ENCODE measurements around the gene ITGA2. TPM values are rescaled to one million over a fixed set of nuclear protein-coding genes. Genes with fewer than 3 reads are reported as not detected.

The ITGA2 gene
- total RNA-seq, 3 donors from 2014 or later = 0.80 to 33.7 (median 11.8) TPM

GRCh38 chr5:53024535-53024934, 35.4 kb downstream of the ITGA2 start:
- TF ChIP-seq POLR2A (IDR thresholded peaks at IDR 0.05) = no peak
- H3K27ac ChIP-seq = peak overlapping the region; percentile 54 to 64
- no peaks in the 10 kb centered on the region for H3K27me3 ChIP-seq
- H3K36me3 ChIP-seq = no peaks in the 10 kb centered on the region
- H3K4me1 ChIP-seq = peaks cover 0 to 3% of the 10 kb centered on the region in 2 donors
- intact Hi-C loops (cut with DNase I; ENCODE audit: low total_unique reads) = no loop called here
- H3K9me3 ChIP-seq = no peaks in the 10 kb centered on the region
- DNase-seq (ENCODE audit: low spot score in 2 of 2) = no peak
- H3K4me3 ChIP-seq = no peak overlapping the region

DNA sequence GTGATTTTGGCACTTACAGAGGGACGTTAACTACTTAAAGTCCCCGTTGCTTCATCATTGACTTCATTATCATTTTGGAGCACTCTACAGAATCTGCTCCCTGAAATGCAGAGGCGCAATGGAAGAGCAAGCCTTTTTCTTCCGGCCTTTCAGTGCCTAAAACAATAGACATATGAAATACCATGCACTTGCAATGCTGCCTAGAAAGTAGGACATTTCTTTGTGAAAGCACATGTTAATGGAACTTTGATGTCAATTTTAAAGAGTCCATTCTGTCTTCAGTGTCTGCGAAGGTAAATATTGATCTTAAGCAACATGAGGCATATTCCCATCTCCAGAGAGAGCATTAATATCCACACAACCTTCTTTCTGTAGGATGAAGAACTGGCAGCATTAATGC, 36.3 kb downstream of the ITGA2 start:
- no peak for DNase-seq (ENCODE audit: low spot score in 2 of 2)
- Histone ChIP-seq H3K4me3 (no peak overlapping the region), H3K27ac (no peak overlapping the region), H3K4me1 (peaks cover 0 to 3% of the 10 kb centered on the region in 2 donors), H3K9me3 (no peaks in the 10 kb centered on the region), H3K36me3 (no peaks in the 10 kb centered on the region), H3K27me3 (no peaks in the 10 kb centered on the region)
- intact Hi-C loops (cut with DNase I; ENCODE audit: low total_unique reads) = no loop called here
- TF ChIP-seq POLR2A (IDR thresholded peaks at IDR 0.05) = no peak
- no peak for TF ChIP-seq POLR2AphosphoS5 (IDR thresholded peaks at IDR 0.05)
- TF ChIP-seq CTCF (IDR thresholded peaks at IDR 0.05) = no peak

GRCh38 chr5:53027913-53028312, 38.8 kb downstream of the ITGA2 start:
- Histone ChIP-seq H3K4me3 (no peak overlapping the region), H3K27ac (peak overlapping the region; percentile 30 to 67), H3K36me3 (no peaks in the 10 kb centered on the region), H3K4me1 (peaks cover 3 to 8% of the 10 kb centered on the region in 2 donors), H3K9me3 (no peaks in the 10 kb centered on the region), H3K27me3 (no peaks in the 10 kb centered on the region)
- DNase-seq (ENCODE audit: low spot score in 2 of 2) = peak in 1 of 2 donors; percentile 54
- no peak for TF ChIP-seq POLR2A (IDR thresholded peaks at IDR 0.05)
- TF ChIP-seq POLR2AphosphoS5 (IDR thresholded peaks at IDR 0.05) = no peak
- TF ChIP-seq CTCF (IDR thresholded peaks at IDR 0.05) = no peak
- intact Hi-C loops (cut with DNase I; ENCODE audit: low total_unique reads) = no loop called here

DNA sequence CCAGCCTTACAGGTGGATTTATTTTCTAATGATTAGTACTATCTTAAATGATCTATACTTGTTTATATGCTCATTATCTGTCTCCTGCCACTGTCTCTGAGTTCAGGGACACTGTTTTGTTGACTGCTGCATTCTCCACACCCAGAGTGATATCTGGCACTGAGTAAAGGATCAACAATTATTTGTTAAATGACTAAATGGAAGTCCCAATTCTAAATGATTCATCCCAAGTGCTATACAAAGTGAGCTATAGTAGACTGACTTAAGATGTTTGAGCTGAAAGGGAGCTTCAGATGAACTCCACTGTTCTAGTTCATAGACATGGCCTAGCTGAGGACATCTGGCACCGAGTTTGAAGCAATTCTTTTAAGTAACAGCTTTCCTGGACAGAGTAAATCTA, 40.5 kb downstream of the ITGA2 start:
- H3K27ac ChIP-seq = no peak overlapping the region
- intact Hi-C loops (cut with DNase I; ENCODE audit: low total_unique reads) = no loop called here
- H3K4me1 ChIP-seq = peaks cover 3 to 8% of the 10 kb centered on the region in 2 donors
- no peak for TF ChIP-seq CTCF (IDR thresholded peaks at IDR 0.05)
- no peak for TF ChIP-seq POLR2A (IDR thresholded peaks at IDR 0.05)
- no peak for TF ChIP-seq POLR2AphosphoS5 (IDR thresholded peaks at IDR 0.05)
- DNase-seq (ENCODE audit: low spot score in 2 of 2) = no peak
- no peaks in the 10 kb centered on the region for H3K9me3 ChIP-seq
- no peak overlapping the region for H3K4me3 ChIP-seq
- H3K27me3 ChIP-seq = no peaks in the 10 kb centered on the region
- no peaks in the 10 kb centered on the region for H3K36me3 ChIP-seq

- intact Hi-C loops (cut with DNase I; ENCODE audit: low total_unique reads) = no loop called here
Observed at GRCh38 chr5:53030893-53031292, 41.7 kb downstream of the ITGA2 start.

More at GRCh38 chr5:53030893-53031292, 41.7 kb downstream of the ITGA2 start:
- Histone ChIP-seq H3K4me3 (no peak overlapping the region), H3K27ac (peak overlapping the region; percentile 48 to 73), H3K27me3 (no peaks in the 10 kb centered on the region), H3K36me3 (no peaks in the 10 kb centered on the region), H3K4me1 (peaks cover 3 to 8% of the 10 kb centered on the region in 2 donors), H3K9me3 (no peaks in the 10 kb centered on the region)
- TF ChIP-seq POLR2AphosphoS5 (IDR thresholded peaks at IDR 0.05) (no peak), CTCF (IDR thresholded peaks at IDR 0.05) (no peak), POLR2A (IDR thresholded peaks at IDR 0.05) (no peak)
- DNase-seq (ENCODE audit: low spot score in 2 of 2) = no peak
